ENCODE data around the gene NBPF1. TPM values are rescaled to one million over a fixed set of nuclear protein-coding genes. Genes with fewer than 3 reads are reported as not detected.
"Not testable (repeated sequence)": the region's sequence is repeated elsewhere in the genome, so short reads cannot be mapped to it uniquely, and the experiment has no call there.

The NBPF1 gene
- total and polyA plus RNA-seq, 2 donors from 2014 or later, result 8.0 to 56.3 TPM

DNA sequence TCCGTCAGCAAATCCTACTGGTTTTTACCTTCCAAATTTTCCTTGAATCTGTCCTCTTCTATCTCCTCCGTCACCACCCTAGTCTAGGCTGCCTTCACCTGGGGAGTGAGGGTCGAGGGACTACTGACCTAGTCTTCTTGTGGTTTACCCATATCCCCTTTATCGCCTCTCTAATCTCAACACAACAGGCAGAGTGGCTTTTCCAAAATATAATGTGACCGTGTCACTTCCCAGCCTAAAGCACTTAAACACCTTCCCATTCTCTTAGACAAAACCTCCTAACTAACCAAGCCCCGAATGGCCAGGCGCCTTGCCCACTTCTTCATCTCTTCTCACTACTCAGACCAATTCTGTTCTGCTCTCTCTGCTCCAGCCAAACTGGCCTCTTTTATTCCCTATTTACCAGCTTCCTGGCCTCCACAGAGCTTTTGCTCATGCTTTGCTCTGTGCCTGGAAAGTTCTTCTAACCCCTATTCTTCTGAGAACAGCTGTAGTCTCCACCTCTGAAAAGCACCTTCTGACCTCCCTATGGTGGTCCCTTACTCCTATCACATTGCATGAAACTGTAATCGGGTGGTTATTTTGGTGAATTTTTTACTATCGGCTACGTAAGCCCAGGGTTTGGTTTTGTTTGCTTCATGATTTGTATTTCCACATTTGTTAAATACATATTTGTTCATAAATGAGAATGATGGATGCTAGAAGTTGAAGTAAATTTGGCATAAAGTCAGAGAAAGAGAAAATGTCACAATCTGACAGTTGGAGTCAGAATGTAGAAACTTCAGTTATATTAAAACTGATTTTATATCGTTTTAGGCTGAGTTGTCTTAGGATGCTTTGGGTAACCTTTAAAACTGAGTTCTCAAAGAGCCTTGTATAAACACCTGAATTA is 1.2 kb upstream of the NBPF1 start:
- H3K27ac ChIP-seq (ENCODE audit: low read depth in 2 of 2, low read length in 2 of 2), result no peak overlapping the region
- H3K4me1 ChIP-seq (ENCODE audit: control insufficient read depth in 2 of 3, insufficient read depth in 2 of 3, low read depth in 1 of 3, low read length in 3 of 3), result peaks cover 3 to 13% (median 7%) of the 10 kb centered on the region in 3 donors
- DNase-seq, result peak in 2 of 5 donors; percentile 60 to 76
- H3K27me3 ChIP-seq (ENCODE audit: control insufficient read depth, insufficient read depth, low read length), result no peaks in the 10 kb centered on the region
- H3K9me3 ChIP-seq (ENCODE audit: control insufficient read depth in 2 of 3, insufficient read depth in 1 of 3, low read length in 3 of 3), result no peaks in the 10 kb centered on the region
- no peak overlapping the region for H3K4me3 ChIP-seq (ENCODE audit: low read length in 3 of 3)
- no peak overlapping the region for H3K9ac ChIP-seq (ENCODE audit: low read length in 3 of 3)
- TF ChIP-seq, protein P1, sequence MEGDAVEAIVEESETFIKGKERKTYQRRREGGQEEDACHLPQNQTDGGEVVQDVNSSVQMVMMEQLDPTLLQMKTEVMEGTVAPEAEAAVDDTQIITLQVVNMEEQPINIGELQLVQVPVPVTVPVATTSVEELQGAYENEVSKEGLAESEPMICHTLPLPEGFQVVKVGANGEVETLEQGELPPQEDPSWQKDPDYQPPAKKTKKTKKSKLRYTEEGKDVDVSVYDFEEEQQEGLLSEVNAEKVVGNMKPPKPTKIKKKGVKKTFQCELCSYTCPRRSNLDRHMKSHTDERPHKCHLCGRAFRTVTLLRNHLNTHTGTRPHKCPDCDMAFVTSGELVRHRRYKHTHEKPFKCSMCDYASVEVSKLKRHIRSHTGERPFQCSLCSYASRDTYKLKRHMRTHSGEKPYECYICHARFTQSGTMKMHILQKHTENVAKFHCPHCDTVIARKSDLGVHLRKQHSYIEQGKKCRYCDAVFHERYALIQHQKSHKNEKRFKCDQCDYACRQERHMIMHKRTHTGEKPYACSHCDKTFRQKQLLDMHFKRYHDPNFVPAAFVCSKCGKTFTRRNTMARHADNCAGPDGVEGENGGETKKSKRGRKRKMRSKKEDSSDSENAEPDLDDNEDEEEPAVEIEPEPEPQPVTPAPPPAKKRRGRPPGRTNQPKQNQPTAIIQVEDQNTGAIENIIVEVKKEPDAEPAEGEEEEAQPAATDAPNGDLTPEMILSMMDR (IDR thresholded peaks at IDR 0.05; ENCODE audit: borderline replicate concordance, extremely low read depth, insufficient read depth), result no peak
- H3K36me3 ChIP-seq (ENCODE audit: control insufficient read depth in 2 of 3, insufficient read depth in 3 of 3, low read length in 3 of 3), result peaks cover 0 to 7% (median 0%) of the 10 kb centered on the region in 3 donors
- intact Hi-C loops (cut with DNase I), result loop anchor here (5.0 kb wide), 1 partner anchor 328 kb away; no protein-coding TSS in a partner anchor
- FAIRE-seq, result no peak

- Histone ChIP-seq H3K4me1 (ENCODE audit: control insufficient read depth in 2 of 3, insufficient read depth in 2 of 3, low read depth in 1 of 3, low read length in 3 of 3) (peaks cover 3 to 13% (median 7%) of the 10 kb centered on the region in 3 donors), H3K4me3 (ENCODE audit: low read length in 3 of 3) (peak overlapping the region; percentile 65 to 75 (median 68)), H3K27ac (ENCODE audit: low read depth in 2 of 2, low read length in 2 of 2) (no peak overlapping the region), H3K36me3 (ENCODE audit: control insufficient read depth in 2 of 3, insufficient read depth in 3 of 3, low read length in 3 of 3) (peaks cover 8 to 10% (median 10%) of the 10 kb centered on the region in 3 donors), H3K9me3 (ENCODE audit: control insufficient read depth in 2 of 3, insufficient read depth in 1 of 3, low read length in 3 of 3) (no peaks in the 10 kb centered on the region), H3K27me3 (ENCODE audit: control insufficient read depth, insufficient read depth, low read length) (no peaks in the 10 kb centered on the region), H3K9ac (ENCODE audit: low read length in 3 of 3) (peak overlapping the region; percentile 41 to 73 (median 59))
- TF ChIP-seq, protein P1 (IDR thresholded peaks at IDR 0.05; ENCODE audit: borderline replicate concordance, extremely low read depth, insufficient read depth), result no peak
- FAIRE-seq (no peak), DNase-seq (peak; percentile 69 to 94 (median 91))
- intact Hi-C loops (cut with DNase I), result no loop called here
Measured at GRCh38 chr1:16612332-16613172, 812 bp downstream of the NBPF1 start.

- Histone ChIP-seq H3K4me3 (ENCODE audit: low read length in 3 of 3) (peak overlapping the region; percentile 6 to 75 (median 65)), H3K36me3 (ENCODE audit: control insufficient read depth in 2 of 3, insufficient read depth in 3 of 3, low read length in 3 of 3) (peaks cover 12 to 15% (median 14%) of the 10 kb centered on the region in 3 donors)
Measured at GRCh38 chr1:16611981-16612331, 1.4 kb downstream of the NBPF1 start.

DNA sequence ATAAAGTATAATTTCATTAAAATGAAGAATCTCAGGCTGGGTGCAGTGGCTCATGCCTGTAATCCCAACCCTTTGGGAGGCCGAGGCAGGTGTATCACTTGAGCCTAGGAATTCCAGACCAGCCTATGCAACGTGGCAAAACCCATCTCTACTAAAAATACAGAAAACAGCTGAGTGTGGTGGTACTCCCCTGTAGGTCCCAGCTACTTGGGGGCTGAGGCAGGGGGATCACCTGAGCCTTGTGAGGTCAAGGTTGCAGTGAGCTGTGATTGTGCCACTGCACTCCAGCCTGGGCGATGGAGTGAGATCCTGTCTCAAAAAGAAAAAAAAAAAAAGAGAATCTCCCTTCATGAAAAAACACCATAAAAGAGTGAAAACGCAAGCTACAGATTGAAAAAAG is 2.2 kb downstream of the NBPF1 start:
- H3K36me3 ChIP-seq (ENCODE audit: control insufficient read depth in 2 of 3, insufficient read depth in 3 of 3, low read length in 3 of 3), result peaks cover 13 to 15% (median 15%) of the 10 kb centered on the region in 3 donors
- intact Hi-C loops (cut with DNase I); H3K9me3 ChIP-seq (ENCODE audit: control insufficient read depth in 2 of 3, insufficient read depth in 1 of 3, low read length in 3 of 3); FAIRE-seq; H3K4me3 ChIP-seq (ENCODE audit: low read length in 3 of 3); H3K27me3 ChIP-seq (ENCODE audit: control insufficient read depth, insufficient read depth, low read length); H3K27ac ChIP-seq (ENCODE audit: low read depth in 2 of 2, low read length in 2 of 2); H3K9ac ChIP-seq (ENCODE audit: low read length in 3 of 3): not testable (repeated sequence)
- peak in 3 of 5 donors; percentile 6 to 66 (median 30) for DNase-seq
- H3K4me1 ChIP-seq (ENCODE audit: control insufficient read depth in 2 of 3, insufficient read depth in 2 of 3, low read depth in 1 of 3, low read length in 3 of 3), result peaks cover 0 to 13% (median 7%) of the 10 kb centered on the region in 3 donors

More at GRCh38 chr1:16611981-16612331, 1.4 kb downstream of the NBPF1 start:
- H3K9me3 ChIP-seq (ENCODE audit: control insufficient read depth in 2 of 3, insufficient read depth in 1 of 3, low read length in 3 of 3); H3K27me3 ChIP-seq (ENCODE audit: control insufficient read depth, insufficient read depth, low read length); FAIRE-seq; H3K9ac ChIP-seq (ENCODE audit: low read length in 3 of 3); intact Hi-C loops (cut with DNase I); H3K27ac ChIP-seq (ENCODE audit: low read depth in 2 of 2, low read length in 2 of 2): not testable (repeated sequence)
- H3K4me1 ChIP-seq (ENCODE audit: control insufficient read depth in 2 of 3, insufficient read depth in 2 of 3, low read depth in 1 of 3, low read length in 3 of 3), result peaks cover 0 to 13% (median 7%) of the 10 kb centered on the region in 3 donors
- DNase-seq, result peak in 3 of 5 donors; percentile 14 to 73 (median 58)

GRCh38 chr1:16610553-16610952 is 2.8 kb downstream of the NBPF1 start:
- H3K9ac ChIP-seq (ENCODE audit: low read length in 3 of 3); DNase-seq; FAIRE-seq; H3K27ac ChIP-seq (ENCODE audit: low read depth in 2 of 2, low read length in 2 of 2); H3K9me3 ChIP-seq (ENCODE audit: control insufficient read depth in 2 of 3, insufficient read depth in 1 of 3, low read length in 3 of 3); intact Hi-C loops (cut with DNase I); H3K4me3 ChIP-seq (ENCODE audit: low read length in 3 of 3); H3K27me3 ChIP-seq (ENCODE audit: control insufficient read depth, insufficient read depth, low read length): not testable (repeated sequence)
- Histone ChIP-seq H3K4me1 (ENCODE audit: control insufficient read depth in 2 of 3, insufficient read depth in 2 of 3, low read depth in 1 of 3, low read length in 3 of 3) (peaks cover 0 to 13% (median 7%) of the 10 kb centered on the region in 3 donors), H3K36me3 (ENCODE audit: control insufficient read depth in 2 of 3, insufficient read depth in 3 of 3, low read length in 3 of 3) (peaks cover 15 to 20% (median 18%) of the 10 kb centered on the region in 3 donors)

GRCh38 chr1:16609761-16610160 is 3.6 kb downstream of the NBPF1 start:
- H3K9ac ChIP-seq (ENCODE audit: low read length in 3 of 3); intact Hi-C loops (cut with DNase I); H3K9me3 ChIP-seq (ENCODE audit: control insufficient read depth in 2 of 3, insufficient read depth in 1 of 3, low read length in 3 of 3); H3K27ac ChIP-seq (ENCODE audit: low read depth in 2 of 2, low read length in 2 of 2); FAIRE-seq; H3K4me3 ChIP-seq (ENCODE audit: low read length in 3 of 3); H3K27me3 ChIP-seq (ENCODE audit: control insufficient read depth, insufficient read depth, low read length): not testable (repeated sequence)
- Histone ChIP-seq H3K4me1 (ENCODE audit: control insufficient read depth in 2 of 3, insufficient read depth in 2 of 3, low read depth in 1 of 3, low read length in 3 of 3) (peaks cover 0 to 13% (median 7%) of the 10 kb centered on the region in 3 donors), H3K36me3 (ENCODE audit: control insufficient read depth in 2 of 3, insufficient read depth in 3 of 3, low read length in 3 of 3) (peaks cover 15 to 22% (median 22%) of the 10 kb centered on the region in 3 donors)
- peak in 2 of 5 donors; percentile 34 to 50 for DNase-seq
